ENCODE measurements around the gene OR8S1.

The OR8S1 gene

DNA sequence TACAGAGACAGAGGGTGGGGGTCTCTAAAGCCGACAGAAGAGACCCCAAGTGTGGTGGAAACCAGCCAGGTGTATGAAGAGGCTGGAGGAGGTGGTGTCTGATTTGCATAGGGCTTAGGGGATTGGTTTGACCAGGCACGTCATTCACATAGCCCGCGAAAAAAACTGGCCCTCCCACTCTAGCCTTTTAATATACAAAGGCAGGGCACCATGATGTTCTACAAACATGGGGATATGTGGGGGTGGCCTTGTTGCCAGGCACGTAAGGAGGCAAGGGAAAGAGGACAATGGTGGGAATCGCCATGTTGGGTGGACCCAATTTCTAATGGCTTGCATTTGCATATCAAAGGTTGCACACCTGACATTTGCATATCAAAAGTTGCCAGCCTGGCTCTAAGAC lies 31.2 kb downstream of the OR8S1 start:
- no peak for DNase-seq (ENCODE audit: low spot score)

DNA sequence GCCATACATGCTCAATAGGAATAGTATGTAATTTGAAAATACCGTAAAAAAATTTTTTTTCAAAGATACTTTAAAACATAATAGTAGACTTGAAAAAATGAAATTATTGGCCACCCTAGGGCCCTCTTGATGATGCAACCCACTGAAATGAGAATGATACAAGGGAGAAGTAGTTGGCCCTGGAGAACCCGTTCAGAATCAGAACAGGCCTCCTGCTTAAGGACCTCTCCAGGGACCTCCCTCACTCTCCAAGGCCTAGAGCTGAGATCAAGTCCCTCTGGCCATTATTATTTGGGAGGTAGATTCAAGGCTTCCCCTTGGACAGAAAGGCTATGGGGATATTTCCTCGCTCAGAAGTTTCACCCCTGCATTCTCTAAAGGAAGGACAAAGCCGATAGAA lies 32.5 kb downstream of the OR8S1 start:
- no peak for DNase-seq (ENCODE audit: low spot score)

GRCh38 chr12:48567731-48568130 lies 42.3 kb downstream of the OR8S1 start:
- no peak for DNase-seq (ENCODE audit: low spot score)

DNA sequence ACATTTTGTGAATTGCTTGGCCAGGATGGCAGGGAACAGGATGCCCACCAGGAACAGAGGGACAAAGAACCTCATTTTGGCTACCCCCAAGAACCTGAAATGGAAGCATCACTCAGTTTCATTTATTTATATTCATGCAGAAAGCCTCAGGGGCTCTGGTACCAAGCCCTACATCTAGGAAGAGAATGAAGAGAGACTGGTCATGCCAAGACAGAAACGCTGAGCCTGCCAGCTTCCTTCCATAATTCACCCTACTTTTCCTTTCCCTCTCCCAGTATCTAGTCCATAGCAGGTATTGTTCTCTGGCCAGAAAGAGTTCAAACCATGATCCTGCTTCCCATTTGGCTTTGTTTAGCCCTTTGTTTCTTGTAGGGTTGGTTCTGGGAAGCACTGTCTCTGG lies 44.5 kb downstream of the OR8S1 start, which contains the start of gene LALBA:
LALBA (minus strand) TSS at position 101 of the 400 bp plus-strand sequence; CDS start at position 75, 26 bp downstream.
- DNase-seq (ENCODE audit: low spot score) = no peak

DNA sequence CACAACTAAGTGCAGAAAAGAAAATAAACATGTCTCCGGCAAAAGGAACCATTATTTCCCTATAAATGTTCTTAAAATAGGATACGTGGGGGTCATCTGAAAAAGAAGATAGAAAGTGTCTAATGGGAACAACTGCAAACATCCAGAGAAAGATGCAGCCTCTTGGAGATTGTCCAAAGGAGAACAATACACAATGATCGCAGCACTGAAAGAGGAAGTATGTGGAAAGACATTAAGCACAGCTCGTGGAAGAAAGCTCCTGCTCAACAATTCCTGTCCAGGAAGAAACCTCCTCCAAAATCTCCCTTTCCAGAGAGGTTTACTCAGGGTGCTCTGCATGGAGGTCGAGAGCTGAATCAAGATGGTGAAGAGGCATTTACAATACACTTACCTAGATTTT lies 46.9 kb downstream of the OR8S1 start:
- DNase-seq (ENCODE audit: low spot score) = no peak
